Astrocyte of the spinal cord (primary cell): ENCODE data around the gene LHFPL5.

Experiments used
- DNase-seq: peaks from one replicate; pipeline ENCODE4 v3.0.0; 2011; ENCODE audit warnings: low read depth, low spot score
- H3K4me3 ChIP-seq: 2 replicates; pipeline ENCODE4 v1.5.1; 2011; ENCODE audit warnings: low read depth, mild to moderate bottlenecking, low read length, moderate library complexity
- in situ Hi-C: cut with HindIII; loops from 2 replicates; pipeline ENCODE4 v1.10.0; 2017; ENCODE audit warnings: low sequenced_read_pairs
- TF ChIP-seq, protein P1 (sequence below): IDR thresholded peaks from 2 replicates; pipeline ENCODE4 v1.5.1; 2012; ENCODE audit warnings: low read depth, mild to moderate bottlenecking, low read length, inconsistent platforms

The LHFPL5 gene

DNA sequence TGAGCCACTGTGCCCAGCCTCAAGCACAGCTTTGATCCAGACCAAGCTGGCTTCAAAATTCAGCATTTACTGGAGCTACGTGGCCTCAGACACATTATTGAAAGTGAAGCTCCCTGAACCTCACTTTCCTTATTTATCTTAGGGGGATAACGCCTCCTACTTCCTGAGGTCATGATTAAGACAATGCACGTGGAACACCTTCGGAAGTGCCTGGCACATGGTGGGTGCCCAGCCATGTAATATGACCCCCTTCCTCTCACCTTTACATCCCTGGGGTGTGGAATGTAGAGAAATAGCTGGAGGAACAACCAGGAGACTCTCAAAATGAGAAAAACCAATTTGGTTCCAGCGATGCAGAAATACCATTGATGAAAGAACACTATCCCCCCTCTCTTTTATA lies 6.4 kb upstream of the LHFPL5 start:
- H3K4me3 ChIP-seq, result no peak overlapping the region
- TF ChIP-seq, protein P1, sequence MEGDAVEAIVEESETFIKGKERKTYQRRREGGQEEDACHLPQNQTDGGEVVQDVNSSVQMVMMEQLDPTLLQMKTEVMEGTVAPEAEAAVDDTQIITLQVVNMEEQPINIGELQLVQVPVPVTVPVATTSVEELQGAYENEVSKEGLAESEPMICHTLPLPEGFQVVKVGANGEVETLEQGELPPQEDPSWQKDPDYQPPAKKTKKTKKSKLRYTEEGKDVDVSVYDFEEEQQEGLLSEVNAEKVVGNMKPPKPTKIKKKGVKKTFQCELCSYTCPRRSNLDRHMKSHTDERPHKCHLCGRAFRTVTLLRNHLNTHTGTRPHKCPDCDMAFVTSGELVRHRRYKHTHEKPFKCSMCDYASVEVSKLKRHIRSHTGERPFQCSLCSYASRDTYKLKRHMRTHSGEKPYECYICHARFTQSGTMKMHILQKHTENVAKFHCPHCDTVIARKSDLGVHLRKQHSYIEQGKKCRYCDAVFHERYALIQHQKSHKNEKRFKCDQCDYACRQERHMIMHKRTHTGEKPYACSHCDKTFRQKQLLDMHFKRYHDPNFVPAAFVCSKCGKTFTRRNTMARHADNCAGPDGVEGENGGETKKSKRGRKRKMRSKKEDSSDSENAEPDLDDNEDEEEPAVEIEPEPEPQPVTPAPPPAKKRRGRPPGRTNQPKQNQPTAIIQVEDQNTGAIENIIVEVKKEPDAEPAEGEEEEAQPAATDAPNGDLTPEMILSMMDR, result no peak
- DNase-seq, result no peak
- in situ Hi-C loops, result no loop called here

DNA sequence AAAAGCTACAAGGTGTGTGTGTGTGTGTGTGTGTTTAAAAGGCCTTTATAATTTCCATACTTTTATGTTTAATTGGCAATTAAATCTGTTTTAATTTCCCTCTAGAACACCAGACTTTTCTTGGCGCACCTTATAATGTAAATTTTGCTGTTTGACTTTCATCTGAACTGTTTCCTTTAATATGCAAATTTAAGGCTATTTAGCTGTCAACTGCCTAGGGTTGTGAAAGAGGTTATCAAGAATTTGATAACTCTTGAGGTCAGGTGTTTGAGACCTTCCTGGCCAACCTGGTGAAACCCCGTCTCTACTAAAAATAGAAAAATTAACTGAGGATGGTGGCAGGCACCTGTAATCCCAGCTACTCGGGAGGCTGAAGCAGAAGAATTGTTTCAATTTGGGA lies 4.0 kb upstream of the LHFPL5 start:
- DNase-seq, result no peak
- no peak overlapping the region for H3K4me3 ChIP-seq
- in situ Hi-C loops, result no loop called here
- TF ChIP-seq, protein P1, result no peak

DNA sequence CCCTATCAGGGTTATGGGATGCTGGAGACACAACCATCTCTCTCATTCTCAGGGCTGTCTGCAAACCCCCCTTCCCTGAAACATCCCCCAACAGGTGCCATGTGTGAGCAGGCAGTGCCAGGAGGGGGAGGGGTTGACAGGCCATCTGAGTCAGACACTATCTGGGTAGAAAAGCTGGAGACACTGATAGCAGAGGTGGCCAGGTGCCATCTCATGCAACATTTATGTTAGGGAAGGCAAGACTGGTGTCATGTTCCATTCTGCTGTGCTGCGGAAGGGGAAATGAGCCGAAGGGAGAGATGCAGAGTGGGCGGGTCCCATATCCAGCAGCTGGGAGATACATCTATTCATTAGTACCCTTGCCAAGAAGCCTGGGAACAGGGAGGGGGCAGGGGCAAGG lies 3.5 kb downstream of the LHFPL5 start:
- TF ChIP-seq, protein P1, result no peak
- DNase-seq, result no peak
- no peak overlapping the region for H3K4me3 ChIP-seq
- in situ Hi-C loops, result no loop called here

DNA sequence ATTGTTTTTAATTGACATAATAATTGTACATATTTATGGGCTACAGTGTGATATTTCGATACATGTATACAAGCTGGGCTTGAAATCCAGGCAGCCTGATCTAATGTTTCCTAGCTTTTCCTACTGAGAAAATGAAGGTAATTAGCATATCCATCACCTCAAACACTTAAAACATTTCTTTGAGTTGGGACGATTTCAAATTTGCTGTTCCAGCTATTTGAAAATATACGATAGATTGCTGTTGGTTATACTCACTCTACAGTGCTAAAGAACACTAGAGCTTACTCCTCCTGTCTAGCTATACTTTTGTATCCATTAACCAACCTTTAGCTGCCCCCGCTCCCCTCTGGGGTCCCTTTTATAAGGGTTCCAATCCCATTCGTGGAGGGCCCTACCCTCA lies 4.7 kb downstream of the LHFPL5 start:
- H3K4me3 ChIP-seq, result no peak overlapping the region
- no peak for DNase-seq
- TF ChIP-seq, protein P1, result no peak
- in situ Hi-C loops, result no loop called here

DNA sequence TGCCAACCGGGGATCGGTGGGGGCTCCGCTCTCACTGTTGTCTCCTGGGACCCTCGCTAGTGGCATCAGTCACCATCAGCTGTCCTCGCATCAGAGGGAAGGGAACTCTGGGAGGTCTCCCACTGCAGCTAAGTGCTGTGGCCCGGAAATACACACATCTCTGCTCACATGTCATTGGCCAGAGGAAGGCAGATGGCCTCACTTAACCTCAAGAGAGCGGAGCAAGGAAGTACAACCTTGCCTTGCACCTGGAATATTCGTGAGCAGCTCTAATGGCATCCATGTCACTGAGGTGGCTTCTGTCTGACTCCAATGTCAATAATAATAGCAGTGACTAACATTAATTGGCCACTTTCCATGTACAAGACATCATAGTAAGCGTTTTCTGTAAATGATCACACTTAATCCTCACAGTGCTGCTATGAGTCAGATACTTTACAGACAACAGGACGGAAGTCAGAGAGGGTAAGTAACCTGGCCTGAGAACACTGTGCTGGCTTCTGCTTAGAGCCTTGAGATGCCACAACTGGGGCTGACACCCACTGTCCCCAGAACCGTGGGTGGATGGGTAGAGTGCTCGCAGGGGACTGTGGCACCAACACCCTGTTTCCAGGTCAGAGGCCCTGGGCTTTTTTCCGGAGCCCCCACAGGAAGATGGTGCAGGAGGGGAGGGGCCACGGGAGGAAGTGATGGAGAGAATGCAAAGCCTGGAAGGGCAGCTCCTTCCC lies 6.0 kb downstream of the LHFPL5 start:
- TF ChIP-seq, protein P1, result no peak
- DNase-seq, result peak; percentile 57
- in situ Hi-C loops, result no loop called here
- H3K4me3 ChIP-seq, result no peak overlapping the region

DNA sequence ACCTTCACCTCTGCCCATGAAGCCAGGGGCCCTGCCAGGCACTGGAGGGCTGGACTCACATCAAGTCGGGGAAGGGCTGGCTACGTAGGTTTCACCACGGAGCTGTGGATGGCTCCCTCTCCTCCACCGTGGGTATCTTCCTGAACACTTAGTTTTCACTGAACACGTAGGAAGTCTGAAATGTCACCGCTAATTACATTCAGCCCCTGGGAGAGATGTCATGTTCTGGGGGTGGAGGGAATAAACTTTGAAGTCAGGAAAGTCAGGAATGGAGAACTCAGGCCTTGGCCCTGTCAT lies 6.5 kb downstream of the LHFPL5 start:
- in situ Hi-C loops, result no loop called here
- H3K4me3 ChIP-seq, result no peak overlapping the region
- TF ChIP-seq, protein P1, result no peak

More for the DNA sequence above, 6.5 kb downstream of the LHFPL5 start:
- DNase-seq, result no peak
